Glutamatergic neuron (in vitro differentiated cells): ENCODE data around the gene HIRIP3. TPM values are rescaled to one million over a fixed set of nuclear protein-coding genes. Genes with fewer than 3 reads are reported as not detected.
A peak's percentile ranks its signal among the peaks of the same experiment; 100 is the strongest.

Experiments
- DNase-seq: peaks from one replicate; pipeline ENCODE4 v3.0.0; 2022
- H3K27ac Mint-ChIP-seq: one replicate; pipeline ENCODE4 v1.8.0; 2020; ENCODE audit warnings: mild to moderate bottlenecking, mixed read lengths, inconsistent platforms; ENCODE audit not compliant: unreplicated experiment
- H3K27me3 Mint-ChIP-seq: one replicate; pipeline ENCODE4 v1.8.0; 2020; ENCODE audit warnings: mild to moderate bottlenecking, moderate library complexity, mixed read lengths, inconsistent platforms; ENCODE audit not compliant: unreplicated experiment
- H3K36me3 Mint-ChIP-seq: one replicate; pipeline ENCODE4 v1.8.0; 2020; ENCODE audit warnings: mild to moderate bottlenecking, mixed read lengths, inconsistent platforms; ENCODE audit not compliant: unreplicated experiment
- H3K4me1 Mint-ChIP-seq: one replicate; pipeline ENCODE4 v1.8.0; 2020; ENCODE audit warnings: mild to moderate bottlenecking, low read depth, mixed read lengths, inconsistent platforms; ENCODE audit not compliant: unreplicated experiment
- H3K4me3 Mint-ChIP-seq: one replicate; pipeline ENCODE4 v1.8.0; 2020; ENCODE audit warnings: mild to moderate bottlenecking, mixed read lengths, inconsistent platforms; ENCODE audit not compliant: unreplicated experiment
- H3K9me3 Mint-ChIP-seq: one replicate; pipeline ENCODE4 v1.8.0; 2020; ENCODE audit warnings: mild to moderate bottlenecking, moderate library complexity, mixed read lengths, inconsistent platforms; ENCODE audit not compliant: unreplicated experiment
- CTCF ChIP-seq: fragments of 200-600 bp; sonication (generic); IDR thresholded peaks from one replicate; pipeline ENCODE4 v1.5.0; 2021; ENCODE audit not compliant: partially characterized antibody, unreplicated experiment
- total RNA-seq: library from RNA; stranded (reverse); fragmentation: NEBNext Ultra II Directional; extraction: Animal tissue kit (Norgen Biotek cat#: 25700); gene quantifications from one replicate; pipeline ENCODE4 v1.2.1, GENCODE V29; 2021; ENCODE audit not compliant: unreplicated experiment

Gene HIRIP3
- total RNA-seq, 1 donor from 2014 or later = 12.2 TPM

GRCh38 chr16:29999605-30000004 is 4.2 kb upstream of the HIRIP3 start:
- Mint-ChIP-seq H3K27me3 (peaks cover 9% of the 10 kb centered on the region), H3K27ac (peak overlapping the region; percentile 13), H3K36me3 (no peaks in the 10 kb centered on the region), H3K4me1 (peaks cover 21% of the 10 kb centered on the region), H3K4me3 (peak overlapping the region; percentile 10), H3K9me3 (peaks cover 7% of the 10 kb centered on the region)
- TF ChIP-seq CTCF = no peak
- no peak for DNase-seq

- TF ChIP-seq CTCF = no peak
- peak overlapping the region; percentile 97 for H3K4me3 Mint-ChIP-seq
- no peak for DNase-seq
- peaks cover 13% of the 10 kb centered on the region for H3K4me1 Mint-ChIP-seq
- H3K9me3 Mint-ChIP-seq = peaks cover 3% of the 10 kb centered on the region
- peaks cover 15% of the 10 kb centered on the region for H3K27me3 Mint-ChIP-seq
- H3K27ac Mint-ChIP-seq = peak overlapping the region; percentile 33
- no peaks in the 10 kb centered on the region for H3K36me3 Mint-ChIP-seq
These were observed 1.4 kb upstream of the HIRIP3 start for GRCh38 chr16:29996766-29997250.

- H3K9me3 Mint-ChIP-seq = peaks cover 3% of the 10 kb centered on the region
- H3K4me1 Mint-ChIP-seq = peaks cover 13% of the 10 kb centered on the region
- peak; percentile 100 for DNase-seq
- H3K27me3 Mint-ChIP-seq = peaks cover 15% of the 10 kb centered on the region
- peak within 1 kb of the TSS; percentile 97 for H3K4me3 Mint-ChIP-seq
- TF ChIP-seq CTCF = no peak
- peak within 1 kb of the TSS; percentile 87 for H3K27ac Mint-ChIP-seq
- no peaks in the 10 kb centered on the region for H3K36me3 Mint-ChIP-seq
These were observed 721 bp upstream of the HIRIP3 start, which contains the start of gene INO80E for GRCh38 chr16:29995911-29996765. INO80E (plus strand) TSS chr16:29996241; CDS start chr16:29996311, 70 bp downstream.

GRCh38 chr16:29994600-29995323 is 655 bp downstream of the HIRIP3 start:
- H3K27ac Mint-ChIP-seq = peak overlapping the region; percentile 87
- peak overlapping the region; percentile 97 for H3K4me3 Mint-ChIP-seq
- DNase-seq = peak; percentile 56
- H3K9me3 Mint-ChIP-seq = peaks cover 3% of the 10 kb centered on the region
- no peak for TF ChIP-seq CTCF
- H3K36me3 Mint-ChIP-seq = peaks cover 4% of the 10 kb centered on the region
- peaks cover 6% of the 10 kb centered on the region for H3K4me1 Mint-ChIP-seq
- H3K27me3 Mint-ChIP-seq = peaks cover 13% of the 10 kb centered on the region
